Thyroid gland (tissue), 4 donors: Measurements from ENCODE around the gene GADD45A.

ENCODE experiments used
- POLR2A ChIP-seq, 2 donors: fragments of 450-650 bp; IDR thresholded peaks; one replicate each; pipeline ENCODE4 v1.6.1; 2017; ENCODE audit warnings: antibody characterized with exemption in 2 of 2, mild to moderate bottlenecking in 2 of 2, moderate library complexity in 1 of 2
- TF ChIP-seq, protein P1 (sequence below), 6 experiments: fragments of 200-600 bp in 3 of 6; fragments of 450-650 bp in 3 of 6; sonication (generic) in 3 of 6; IDR thresholded peaks; one replicate each; pipeline ENCODE4 v1.5.1; 2016 to 2019; ENCODE audit warnings: antibody characterized with exemption in 6 of 6, mild to moderate bottlenecking in 2 of 6, inconsistent platforms in 1 of 6, moderate library complexity in 1 of 6

DNA sequence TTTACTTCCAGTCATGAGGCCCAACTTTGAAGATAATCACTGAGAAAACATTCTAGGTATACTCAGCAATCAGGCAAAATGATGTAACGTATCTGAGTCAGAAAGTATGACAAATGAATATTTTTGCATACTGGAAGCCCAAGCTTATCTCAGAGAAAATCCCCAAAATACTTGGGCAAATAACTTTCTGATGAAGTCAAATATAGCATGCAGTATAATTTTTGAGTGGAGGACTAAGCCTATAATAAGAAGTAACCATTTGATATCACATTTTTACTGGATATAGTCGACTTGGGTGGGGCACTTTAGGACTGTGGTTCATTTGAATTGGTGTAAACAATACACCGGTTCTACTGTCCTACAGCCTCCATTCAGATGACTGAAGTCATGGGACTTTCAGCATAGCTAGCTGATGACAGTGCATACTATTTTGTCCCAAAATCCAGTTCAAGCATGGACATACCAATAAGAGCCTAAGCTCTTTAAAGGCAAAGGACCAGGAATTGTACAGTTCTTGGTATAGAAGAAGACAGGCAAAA is 2.3 kb upstream of the GADD45A start:
- TF ChIP-seq, protein P1, sequence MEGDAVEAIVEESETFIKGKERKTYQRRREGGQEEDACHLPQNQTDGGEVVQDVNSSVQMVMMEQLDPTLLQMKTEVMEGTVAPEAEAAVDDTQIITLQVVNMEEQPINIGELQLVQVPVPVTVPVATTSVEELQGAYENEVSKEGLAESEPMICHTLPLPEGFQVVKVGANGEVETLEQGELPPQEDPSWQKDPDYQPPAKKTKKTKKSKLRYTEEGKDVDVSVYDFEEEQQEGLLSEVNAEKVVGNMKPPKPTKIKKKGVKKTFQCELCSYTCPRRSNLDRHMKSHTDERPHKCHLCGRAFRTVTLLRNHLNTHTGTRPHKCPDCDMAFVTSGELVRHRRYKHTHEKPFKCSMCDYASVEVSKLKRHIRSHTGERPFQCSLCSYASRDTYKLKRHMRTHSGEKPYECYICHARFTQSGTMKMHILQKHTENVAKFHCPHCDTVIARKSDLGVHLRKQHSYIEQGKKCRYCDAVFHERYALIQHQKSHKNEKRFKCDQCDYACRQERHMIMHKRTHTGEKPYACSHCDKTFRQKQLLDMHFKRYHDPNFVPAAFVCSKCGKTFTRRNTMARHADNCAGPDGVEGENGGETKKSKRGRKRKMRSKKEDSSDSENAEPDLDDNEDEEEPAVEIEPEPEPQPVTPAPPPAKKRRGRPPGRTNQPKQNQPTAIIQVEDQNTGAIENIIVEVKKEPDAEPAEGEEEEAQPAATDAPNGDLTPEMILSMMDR (IDR thresholded peaks at IDR 0.05), result no peak
- no peak for TF ChIP-seq POLR2A (IDR thresholded peaks at IDR 0.05)
